Adrenal gland (tissue), 5 donors: Measurements from ENCODE around the gene ZNF76.

Experiments used
- CTCF ChIP-seq, 6 experiments: fragments of 450-650 bp in 4 of 6; fragments of 200-600 bp in 2 of 6; sonication (generic) in 1 of 6; IDR thresholded peaks; 1 replicate in 5 of 6; 2 replicates in 1 of 6; pipeline versions ENCODE4 v1.5.1 to v1.8.0; 2016 to 2021; ENCODE audit warnings: antibody characterized with exemption in 6 of 6, mild to moderate bottlenecking in 2 of 6, moderate library complexity in 1 of 6
- POLR2A ChIP-seq, 2 donors: fragments of 450-650 bp; IDR thresholded peaks; one replicate each; pipeline ENCODE4 v1.6.1; 2017; ENCODE audit warnings: antibody characterized with exemption in 2 of 2, mild to moderate bottlenecking in 2 of 2, moderate library complexity in 1 of 2
- donor health status: DM: no; HTN: no; CAD: no.

- TF ChIP-seq CTCF (IDR thresholded peaks at IDR 0.05): peak in 3 of 6 experiments; percentile 17 to 24 (median 18)
- no peak for TF ChIP-seq POLR2A (IDR thresholded peaks at IDR 0.05)
These were observed 709 bp upstream of the ZNF76 start for GRCh38 chr6:35258858-35259193.
